GM20431 (cell line): Measurements from ENCODE around the gene HUS1B.
"Not testable (repeated sequence)": the region's sequence is repeated elsewhere in the genome, so short reads cannot be mapped to it uniquely, and the experiment has no call there.

ENCODE experiments used
- in situ Hi-C: fragments of 300-500 bp; cut with MseI, MboI; formaldehyde crosslinking; loops from one replicate; pipeline ENCODE4 v1.15.0; 2020; ENCODE audit warnings: low sequenced_read_pairs; ENCODE audit not compliant: unreplicated experiment

The HUS1B gene

GRCh38 chr6:680251-680650 is 23.4 kb upstream of the HUS1B start:
- in situ Hi-C loops, result no loop called here

DNA sequence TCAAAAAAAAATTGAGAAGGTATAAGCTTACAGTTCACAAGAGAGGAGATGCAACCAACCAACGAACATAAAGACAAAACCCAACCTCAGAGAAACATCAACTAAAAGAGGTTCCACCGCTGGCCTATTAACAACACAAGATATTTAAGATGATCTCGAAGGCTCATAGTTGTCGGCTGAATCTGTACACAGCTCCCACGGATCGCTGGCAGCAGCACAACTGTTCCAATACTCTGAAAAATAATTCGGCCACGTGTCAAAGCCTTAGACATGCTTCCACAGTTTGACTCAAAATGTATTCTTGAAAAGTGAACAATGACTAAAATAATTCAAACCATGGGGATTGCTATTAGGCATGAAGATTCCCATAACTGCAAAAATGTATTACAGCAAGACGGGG is 22.4 kb upstream of the HUS1B start:
- in situ Hi-C loops, result no loop called here

GRCh38 chr6:678520-678919 is 21.6 kb upstream of the HUS1B start:
- in situ Hi-C loops, result no loop called here

DNA sequence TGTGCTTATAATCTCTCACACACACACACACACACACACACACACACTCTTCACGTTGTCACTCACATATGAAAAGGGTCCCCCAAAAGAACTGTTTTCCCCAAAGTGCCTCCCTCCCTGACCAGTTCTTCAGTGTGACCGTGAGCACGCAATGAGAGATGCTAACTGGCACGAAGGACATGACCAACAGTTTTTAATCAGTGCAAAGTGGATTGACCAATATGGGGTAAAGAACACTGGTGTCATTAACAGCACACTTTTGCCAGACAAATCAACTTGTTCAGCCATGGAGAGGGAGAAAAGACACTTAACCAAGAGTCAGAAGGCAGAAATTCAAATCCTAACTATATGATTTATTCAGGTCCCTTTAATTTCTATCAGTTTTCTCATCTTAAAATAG is 21.0 kb upstream of the HUS1B start:
- in situ Hi-C loops, result no loop called here

- in situ Hi-C loops, result no loop called here
Observed at GRCh38 chr6:674956-675355, 18.1 kb upstream of the HUS1B start.

DNA sequence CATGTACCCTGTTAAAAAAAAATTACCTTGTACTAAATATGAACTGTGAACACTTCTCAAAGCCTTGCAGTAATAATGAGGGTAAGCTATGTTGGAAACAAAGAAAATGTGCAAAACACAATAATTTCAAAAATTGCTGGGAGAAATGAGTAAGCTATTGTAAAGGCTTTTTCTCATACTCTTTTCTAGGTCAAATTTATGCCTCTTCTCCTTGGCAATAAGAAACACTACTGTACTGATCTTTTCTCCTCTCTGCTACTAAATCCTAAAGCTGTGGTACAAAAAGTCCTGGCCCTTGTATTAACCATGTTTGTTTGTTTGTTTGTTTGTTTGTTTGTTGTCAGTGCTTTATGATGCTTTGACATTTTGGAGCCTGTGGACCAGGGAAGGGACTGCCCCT is 17.5 kb upstream of the HUS1B start:
- in situ Hi-C loops, result no loop called here

DNA sequence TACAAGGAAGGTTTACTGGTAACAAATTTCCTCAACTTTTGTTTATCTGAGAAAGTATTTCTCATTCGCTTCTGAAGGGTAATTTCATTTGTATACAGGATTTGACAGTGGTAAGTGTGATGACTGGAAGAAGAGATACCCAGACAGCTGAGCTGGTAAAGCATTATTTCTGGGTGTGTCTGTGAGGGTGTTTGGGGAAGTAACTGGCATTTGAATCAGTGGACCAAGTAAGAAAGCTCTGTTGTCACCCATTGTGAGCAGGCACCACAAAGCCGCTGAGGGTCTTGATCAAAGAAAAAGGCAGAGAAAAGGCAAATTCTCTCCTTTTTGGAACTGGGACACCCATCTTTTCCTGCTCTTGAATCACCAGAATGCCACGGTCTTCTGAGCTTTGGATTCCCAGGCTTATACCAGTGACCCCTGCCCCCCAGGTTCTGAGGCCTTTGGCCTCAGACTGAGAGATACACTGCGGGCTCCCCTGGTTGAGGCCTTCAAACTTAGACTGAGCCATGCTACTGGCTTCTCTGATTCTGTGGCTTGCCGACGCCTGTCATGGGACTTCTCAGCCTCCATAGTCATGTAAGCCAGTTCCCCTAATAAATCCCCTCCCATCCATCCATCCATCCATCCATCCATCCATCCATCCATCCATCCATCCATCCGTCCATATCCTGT is 10.5 kb upstream of the HUS1B start:
- in situ Hi-C loops, result no loop called here

- in situ Hi-C loops, result no loop called here
Observed at GRCh38 chr6:665403-666267, 8.7 kb upstream of the HUS1B start.

DNA sequence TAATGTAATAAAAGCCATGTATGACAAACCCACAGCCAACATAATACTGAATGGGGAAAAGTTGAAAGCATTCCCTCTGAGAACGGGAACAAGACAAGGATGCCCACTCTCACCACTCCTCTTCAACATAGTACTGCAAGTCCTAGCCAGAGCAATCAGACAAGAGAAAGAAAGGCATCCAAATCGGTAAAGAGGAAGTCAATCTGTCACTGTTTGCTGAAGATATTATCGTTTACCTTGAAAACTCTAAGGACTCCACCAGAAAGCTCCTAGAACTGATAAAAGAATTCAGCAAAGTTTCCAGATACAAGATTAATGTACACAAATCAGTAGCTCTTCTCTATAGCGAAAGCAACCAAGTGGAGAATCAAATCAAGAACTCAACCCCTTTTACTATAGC is 6.9 kb upstream of the HUS1B start:
- in situ Hi-C loops, result not testable (repeated sequence)

DNA sequence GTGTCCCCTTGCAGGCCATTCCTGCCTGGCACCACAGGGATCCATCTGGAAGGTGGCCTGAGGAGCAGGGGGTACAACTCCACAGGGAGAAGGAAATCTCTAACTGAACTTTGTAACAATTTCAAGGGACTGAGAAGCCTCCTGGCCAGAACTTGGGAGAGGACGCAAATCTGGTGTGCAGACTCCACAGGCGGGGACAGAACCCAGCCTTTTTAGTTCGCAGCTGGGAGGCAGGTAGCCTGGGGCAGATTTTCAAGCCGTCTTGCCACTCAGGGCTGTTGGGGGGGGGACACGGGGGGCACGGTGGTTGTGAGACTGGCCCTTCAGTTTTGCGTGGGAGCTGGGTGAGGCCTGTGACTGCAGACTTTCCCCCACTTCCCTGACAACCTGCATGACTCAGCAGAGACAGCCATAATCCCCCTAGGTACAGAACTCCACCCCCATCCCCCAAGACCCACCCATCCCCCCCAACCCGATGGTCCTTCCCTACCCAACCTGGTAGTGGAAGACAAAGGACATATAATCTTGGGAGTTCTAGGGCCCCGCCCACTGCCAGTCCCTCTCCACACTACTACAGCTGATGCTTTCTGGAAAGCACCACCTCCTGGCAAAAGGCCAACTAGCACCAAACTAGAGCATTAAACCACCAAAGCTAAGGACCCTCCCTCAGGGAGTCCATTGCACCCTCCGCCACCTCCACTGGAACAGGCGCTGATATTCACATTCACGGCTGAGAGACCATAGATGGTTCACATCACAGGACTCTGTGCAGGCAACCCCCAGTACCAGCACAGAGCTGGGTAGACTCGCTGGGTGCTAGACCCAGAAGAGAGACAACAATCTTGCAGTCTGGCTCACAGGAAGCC is 3.0 kb upstream of the HUS1B start:
- in situ Hi-C loops, result no loop called here

- in situ Hi-C loops, result no loop called here
Observed at GRCh38 chr6:658244-658643, 1.3 kb upstream of the HUS1B start.

DNA sequence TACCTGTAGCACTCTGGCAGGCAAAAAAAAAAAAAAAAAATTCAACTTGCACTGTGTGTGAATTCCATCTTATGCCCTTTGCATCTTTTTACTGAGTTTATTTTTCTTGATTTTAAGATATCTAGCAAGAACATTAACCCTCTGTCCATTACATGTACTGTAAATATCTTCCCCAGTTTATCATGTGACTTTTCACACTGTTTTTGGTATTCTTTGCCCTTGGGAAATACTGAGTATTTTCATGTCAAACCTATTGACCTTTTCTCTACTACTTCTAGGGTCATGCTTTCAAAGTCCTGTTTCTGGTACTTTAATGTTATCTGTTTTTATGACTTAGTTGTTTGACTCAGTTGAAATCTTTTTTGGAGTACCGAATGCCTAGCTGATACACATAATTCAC is 843 bp upstream of the HUS1B start:
- in situ Hi-C loops, result no loop called here

GRCh38 chr6:654136-654535 is 2.8 kb downstream of the HUS1B start:
- in situ Hi-C loops, result no loop called here

DNA sequence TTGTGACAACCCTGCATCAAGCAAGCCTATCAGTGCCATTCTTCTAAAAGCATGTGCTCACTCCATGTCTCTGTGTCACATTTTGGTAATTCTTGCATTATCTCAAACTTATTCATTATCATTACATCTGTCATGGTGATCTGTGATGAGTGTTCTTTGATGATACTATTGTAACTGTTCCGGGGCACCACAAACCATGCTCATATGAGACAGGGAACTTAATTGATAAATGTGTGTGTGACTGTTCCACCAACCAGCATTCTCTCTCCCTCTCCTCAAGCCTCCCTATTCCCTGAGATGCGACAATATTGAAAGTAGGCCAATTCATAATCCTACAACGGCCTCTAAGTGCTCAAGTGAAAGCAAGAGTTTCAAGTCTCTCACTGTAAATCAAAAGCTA is 4.0 kb downstream of the HUS1B start:
- in situ Hi-C loops, result no loop called here

- in situ Hi-C loops, result no loop called here
Observed at GRCh38 chr6:650098-650497, 6.8 kb downstream of the HUS1B start.

- in situ Hi-C loops, result no loop called here
Observed at GRCh38 chr6:642805-643204, 14.1 kb downstream of the HUS1B start.

- in situ Hi-C loops, result no loop called here
Observed at GRCh38 chr6:641225-641985, 15.5 kb downstream of the HUS1B start.

GRCh38 chr6:636488-636887 is 20.4 kb downstream of the HUS1B start:
- in situ Hi-C loops, result no loop called here

DNA sequence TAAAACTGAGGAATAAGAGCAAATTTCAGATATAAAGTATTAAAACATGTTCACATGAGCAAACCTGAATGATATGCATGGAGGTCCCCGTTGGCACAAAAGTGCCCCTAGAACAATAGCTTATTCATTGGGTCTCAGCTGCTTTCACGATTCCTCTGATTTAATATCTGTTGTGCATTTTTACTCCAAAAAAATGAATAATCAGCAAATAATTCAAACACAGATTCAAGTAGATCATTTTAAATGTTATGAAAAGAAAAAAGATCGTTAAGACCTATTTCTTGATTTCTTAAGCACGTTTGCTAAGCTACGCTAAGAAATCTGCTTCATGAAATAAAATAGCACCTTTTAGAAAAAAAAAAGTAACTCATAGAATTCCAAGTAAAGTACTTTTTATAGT is 21.7 kb downstream of the HUS1B start:
- in situ Hi-C loops, result no loop called here

DNA sequence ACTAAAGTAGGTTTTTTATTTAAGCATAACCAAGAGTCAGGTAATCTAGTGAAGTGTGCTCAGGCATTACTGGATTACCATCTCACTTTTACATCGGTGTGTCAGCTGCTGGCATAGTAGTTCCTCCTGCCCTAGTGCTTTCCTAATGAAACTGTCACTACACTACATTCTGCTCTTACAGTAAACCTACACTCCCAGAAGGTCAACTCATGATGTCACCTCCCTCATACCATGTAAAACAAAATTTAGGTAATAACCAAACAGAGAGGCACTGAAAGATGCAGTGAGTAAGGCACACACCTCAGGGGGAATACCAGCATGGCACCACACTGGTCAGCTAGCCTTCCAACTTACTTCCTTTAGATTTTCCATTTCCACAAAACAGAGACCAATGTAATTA is 23.3 kb downstream of the HUS1B start:
- in situ Hi-C loops, result no loop called here
